Loucy (cell line): ENCODE measurements around the gene SND1.

ENCODE experiments used
- EZH2phosphoT487 ChIP-seq: fragments of 200-600 bp; IDR thresholded peaks from 2 replicates; pipeline ENCODE4 v1.6.1; 2018; ENCODE audit warnings: antibody characterized with exemption, mild to moderate bottlenecking, moderate library complexity, borderline replicate concordance
- TF ChIP-seq, protein P1 (sequence below): fragments of 200-600 bp; sonication (generic); conservative IDR thresholded peaks from 2 replicates; pipeline ENCODE4 v1.5.1; 2014; ENCODE audit warnings: mild to moderate bottlenecking, antibody characterized with exemption, low read length

DNA sequence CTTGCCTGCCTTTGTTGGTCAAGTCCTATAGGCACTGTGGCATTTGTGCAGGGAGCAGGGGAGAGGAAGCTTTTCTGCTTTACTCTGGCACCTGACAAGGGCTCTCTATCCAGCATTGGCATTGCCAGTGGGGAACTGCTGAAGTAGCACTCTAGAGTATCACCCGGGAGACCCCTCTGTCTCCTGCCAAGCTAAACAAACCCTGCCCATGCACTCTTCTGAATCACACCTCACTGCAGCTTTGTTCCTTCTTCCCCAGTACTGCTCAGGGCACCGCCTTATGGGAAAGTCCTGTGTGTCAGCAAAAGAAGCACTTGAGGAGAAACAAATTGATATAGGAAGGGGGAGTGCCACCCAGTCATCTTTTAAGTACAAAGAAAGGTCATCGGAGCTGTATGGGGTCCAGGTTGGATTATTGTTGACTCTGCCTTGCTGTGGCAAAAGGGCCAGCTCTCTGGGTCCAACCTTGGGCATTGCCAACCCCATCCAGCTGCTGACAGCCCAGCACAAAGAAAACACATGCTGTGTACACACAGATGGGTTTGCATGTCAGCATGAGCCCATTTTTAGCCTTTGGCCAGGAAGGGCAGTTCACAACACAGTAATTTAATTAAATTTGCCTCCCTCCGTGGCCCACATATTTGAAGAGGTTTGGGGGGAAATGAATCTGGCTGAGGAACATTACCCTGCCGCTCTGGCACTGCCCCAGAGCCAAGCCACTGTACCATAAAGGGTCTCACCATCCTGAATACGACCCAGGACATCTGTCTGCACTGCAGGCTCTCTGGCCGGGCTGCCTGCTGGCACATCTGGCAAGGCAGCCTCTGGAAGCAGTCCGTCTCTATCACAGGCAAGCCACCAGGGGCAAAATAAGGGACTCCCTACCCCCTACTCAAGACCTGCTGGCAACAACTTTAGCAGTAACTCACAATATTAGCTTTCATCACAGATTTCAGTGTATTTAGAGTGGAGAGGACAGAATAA lies 366.2 kb downstream of the SND1 start:
- TF ChIP-seq, protein P1, sequence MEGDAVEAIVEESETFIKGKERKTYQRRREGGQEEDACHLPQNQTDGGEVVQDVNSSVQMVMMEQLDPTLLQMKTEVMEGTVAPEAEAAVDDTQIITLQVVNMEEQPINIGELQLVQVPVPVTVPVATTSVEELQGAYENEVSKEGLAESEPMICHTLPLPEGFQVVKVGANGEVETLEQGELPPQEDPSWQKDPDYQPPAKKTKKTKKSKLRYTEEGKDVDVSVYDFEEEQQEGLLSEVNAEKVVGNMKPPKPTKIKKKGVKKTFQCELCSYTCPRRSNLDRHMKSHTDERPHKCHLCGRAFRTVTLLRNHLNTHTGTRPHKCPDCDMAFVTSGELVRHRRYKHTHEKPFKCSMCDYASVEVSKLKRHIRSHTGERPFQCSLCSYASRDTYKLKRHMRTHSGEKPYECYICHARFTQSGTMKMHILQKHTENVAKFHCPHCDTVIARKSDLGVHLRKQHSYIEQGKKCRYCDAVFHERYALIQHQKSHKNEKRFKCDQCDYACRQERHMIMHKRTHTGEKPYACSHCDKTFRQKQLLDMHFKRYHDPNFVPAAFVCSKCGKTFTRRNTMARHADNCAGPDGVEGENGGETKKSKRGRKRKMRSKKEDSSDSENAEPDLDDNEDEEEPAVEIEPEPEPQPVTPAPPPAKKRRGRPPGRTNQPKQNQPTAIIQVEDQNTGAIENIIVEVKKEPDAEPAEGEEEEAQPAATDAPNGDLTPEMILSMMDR, result no peak
- no peak for TF ChIP-seq EZH2phosphoT487
